Nephron progenitor cell (in vitro differentiated cells): ENCODE results near the gene PHF11.

ENCODE experiments used
- DNase-seq: peaks from one replicate; pipeline ENCODE4 v3.0.0; 2021
- H3K27ac Mint-ChIP-seq: 2 replicates; pipeline ENCODE4 v1.8.0; 2021; ENCODE audit warnings: mild to moderate bottlenecking, moderate library complexity, mixed read lengths
- H3K27me3 Mint-ChIP-seq: 2 replicates; pipeline ENCODE4 v1.8.0; 2021; ENCODE audit warnings: mild to moderate bottlenecking, low read depth, mixed read lengths; ENCODE audit not compliant: poor library complexity
- H3K36me3 Mint-ChIP-seq: 2 replicates; pipeline ENCODE4 v1.8.0; 2021; ENCODE audit warnings: low read depth, mixed read lengths
- H3K4me1 Mint-ChIP-seq: 2 replicates; pipeline ENCODE4 v1.8.0; 2021; ENCODE audit warnings: mixed read lengths
- H3K4me3 Mint-ChIP-seq: 2 replicates; pipeline ENCODE4 v1.8.0; 2021; ENCODE audit warnings: mild to moderate bottlenecking, moderate library complexity, mixed read lengths
- H3K9me3 Mint-ChIP-seq: 2 replicates; pipeline ENCODE4 v1.8.0; 2021; ENCODE audit warnings: mild to moderate bottlenecking, moderate library complexity, mixed read lengths
- CTCF ChIP-seq: fragments of 200-600 bp; sonication (generic); IDR thresholded peaks from 2 replicates; pipeline ENCODE4 v1.5.0; 2021; ENCODE audit warnings: antibody characterized with exemption

Gene PHF11

GRCh38 chr13:49524740-49525501 lies 29.2 kb downstream of the PHF11 start:
- TF ChIP-seq CTCF: no peak
- DNase-seq: no peak
- Mint-ChIP-seq H3K27ac (no peak overlapping the region), H3K9me3 (no peaks in the 10 kb centered on the region), H3K4me3 (no peak overlapping the region), H3K4me1 (peaks cover 1% of the 10 kb centered on the region), H3K27me3 (no peaks in the 10 kb centered on the region), H3K36me3 (peaks cover 30% of the 10 kb centered on the region)

GRCh38 chr13:49527123-49527522 lies 31.4 kb downstream of the PHF11 start:
- no peak for DNase-seq
- Mint-ChIP-seq H3K9me3 (no peaks in the 10 kb centered on the region), H3K27ac (no peak overlapping the region), H3K4me1 (peaks cover 21% of the 10 kb centered on the region), H3K36me3 (peaks cover 44% of the 10 kb centered on the region), H3K27me3 (no peaks in the 10 kb centered on the region), H3K4me3 (no peak overlapping the region)
- TF ChIP-seq CTCF: no peak

- TF ChIP-seq CTCF: no peak
- H3K27ac Mint-ChIP-seq: no peak overlapping the region
- no peak overlapping the region for H3K4me3 Mint-ChIP-seq
- H3K9me3 Mint-ChIP-seq: no peaks in the 10 kb centered on the region
- DNase-seq: no peak
- H3K4me1 Mint-ChIP-seq: peaks cover 31% of the 10 kb centered on the region
- H3K36me3 Mint-ChIP-seq: peaks cover 46% of the 10 kb centered on the region
- no peaks in the 10 kb centered on the region for H3K27me3 Mint-ChIP-seq
These were observed 32.4 kb downstream of the PHF11 start for GRCh38 chr13:49528161-49528560.

GRCh38 chr13:49530457-49530856 lies 34.7 kb downstream of the PHF11 start:
- peak overlapping the region; percentile 73 for H3K27ac Mint-ChIP-seq
- TF ChIP-seq CTCF: no peak
- no peaks in the 10 kb centered on the region for H3K27me3 Mint-ChIP-seq

GRCh38 chr13:49532593-49532992 lies 36.8 kb downstream of the PHF11 start:
- no peak for DNase-seq
- Mint-ChIP-seq H3K9me3 (no peaks in the 10 kb centered on the region), H3K27me3 (no peaks in the 10 kb centered on the region), H3K4me3 (peak overlapping the region; percentile 49), H3K4me1 (peaks cover 49% of the 10 kb centered on the region), H3K36me3 (peaks cover 79% of the 10 kb centered on the region), H3K27ac (peak overlapping the region; percentile 97)
- no peak for TF ChIP-seq CTCF

More at GRCh38 chr13:49530457-49530856, 34.7 kb downstream of the PHF11 start:
- Mint-ChIP-seq H3K4me1 (peaks cover 49% of the 10 kb centered on the region), H3K4me3 (no peak overlapping the region), H3K9me3 (no peaks in the 10 kb centered on the region), H3K36me3 (peaks cover 68% of the 10 kb centered on the region)
- DNase-seq: no peak

- Mint-ChIP-seq H3K4me1 (peaks cover 49% of the 10 kb centered on the region), H3K36me3 (peaks cover 82% of the 10 kb centered on the region), H3K9me3 (no peaks in the 10 kb centered on the region), H3K27ac (peak overlapping the region; percentile 97), H3K27me3 (no peaks in the 10 kb centered on the region), H3K4me3 (peak overlapping the region; percentile 49)
- no peak for DNase-seq
- no peak for TF ChIP-seq CTCF
These were observed 37.3 kb downstream of the PHF11 start for GRCh38 chr13:49533011-49533410.
